Sigmoid colon (tissue), 7 donors: Measurements from ENCODE around the gene SMYD3. TPM values are rescaled to one million over a fixed set of nuclear protein-coding genes. Genes with fewer than 3 reads are reported as not detected.

Source experiments
- DNase-seq: peaks from one replicate; pipeline ENCODE4 v3.0.0-alpha.2; 2019
- H3K27ac ChIP-seq, 4 donors: fragments of 200-600 bp; sonication (generic); one replicate each; pipeline ENCODE4 v1.5.1; 2016 to 2019; ENCODE audit warnings: mild to moderate bottlenecking in 1 of 4
- H3K27me3 ChIP-seq, 3 donors: fragments of 200-600 bp; sonication (generic); one replicate each; pipeline ENCODE4 v1.5.1; 2019; ENCODE audit warnings: mild to moderate bottlenecking in 1 of 3
- H3K36me3 ChIP-seq, 4 donors: fragments of 200-600 bp; sonication (generic); one replicate each; pipeline ENCODE4 v1.5.1; 2016 to 2019
- H3K4me1 ChIP-seq, 4 donors: fragments of 200-600 bp; sonication (generic); one replicate each; pipeline ENCODE4 v1.5.1; 2017 to 2019
- H3K4me3 ChIP-seq, 4 donors: fragments of 200-600 bp; sonication (generic); one replicate each; pipeline ENCODE4 v1.5.1; 2017 to 2019; ENCODE audit warnings: mild to moderate bottlenecking in 2 of 4, moderate library complexity in 1 of 4
- H3K9me3 ChIP-seq, 4 donors: fragments of 200-600 bp in 3 of 4; sonication (generic) in 3 of 4; one replicate each; pipeline versions ENCODE4 v1.5.1 to v1.6.1; 2013 to 2019
- CTCF ChIP-seq, 4 experiments: fragments of 450-650 bp in 3 of 4; fragments of 200-600 bp in 1 of 4; IDR thresholded peaks; one replicate each; pipeline ENCODE4 v1.5.1; 2016 to 2019; ENCODE audit warnings: antibody characterized with exemption in 4 of 4, mild to moderate bottlenecking in 3 of 4, moderate library complexity in 2 of 4
- EP300 ChIP-seq, 4 donors: sonication (generic); formaldehyde crosslinking; IDR thresholded peaks; one replicate each; pipeline ENCODE4 v1.6.1; 2017; ENCODE audit warnings: antibody characterized with exemption in 4 of 4
- POLR2A ChIP-seq, 2 donors: fragments of 450-650 bp; IDR thresholded peaks; one replicate each; pipeline ENCODE4 v1.6.1; 2016; ENCODE audit warnings: antibody characterized with exemption in 2 of 2, mild to moderate bottlenecking in 2 of 2, moderate library complexity in 2 of 2
- POLR2AphosphoS5 ChIP-seq, 4 donors: sonication (generic); formaldehyde crosslinking; IDR thresholded peaks; one replicate each; pipeline ENCODE4 v1.6.1; 2017; ENCODE audit warnings: antibody characterized with exemption in 4 of 4
- WGBS, 2 donors: extraction: QIAGEN DNeasy Blood & Tissue Kit; methylation state at CpG; one replicate each; pipeline ENCODE4 v1.1.7; 2013; 5-methylcytosine and 5-hydroxymethylcytosine counted together
- intact Hi-C: fragments of 100-400 bp; cut with DNase I; formaldehyde crosslinking; loops from one replicate; pipeline ENCODE4 v1.15.1; 2023
- polyA plus RNA-seq, 3 donors: library from polyadenylated mRNA; stranded (reverse); fragments of 200-250 nt; gene quantifications; one replicate each; pipeline ENCODE4 v1.2.3, GENCODE V29; 2013
- total RNA-seq, 4 donors: library from RNA; depleted of rRNA; stranded (reverse); fragments of >200 nt; gene quantifications; one replicate each; pipeline ENCODE4 v1.1.0, GENCODE V29; 2016
- donor health status: healthy with polysubstance abuse.
- donor health status: Bipolar disorder and iron deficiency.
- donor health status: healthy.

The SMYD3 gene
- total and polyA plus RNA-seq, 7 donors, result 8.7 to 23.8 (median 17.1) TPM

DNA sequence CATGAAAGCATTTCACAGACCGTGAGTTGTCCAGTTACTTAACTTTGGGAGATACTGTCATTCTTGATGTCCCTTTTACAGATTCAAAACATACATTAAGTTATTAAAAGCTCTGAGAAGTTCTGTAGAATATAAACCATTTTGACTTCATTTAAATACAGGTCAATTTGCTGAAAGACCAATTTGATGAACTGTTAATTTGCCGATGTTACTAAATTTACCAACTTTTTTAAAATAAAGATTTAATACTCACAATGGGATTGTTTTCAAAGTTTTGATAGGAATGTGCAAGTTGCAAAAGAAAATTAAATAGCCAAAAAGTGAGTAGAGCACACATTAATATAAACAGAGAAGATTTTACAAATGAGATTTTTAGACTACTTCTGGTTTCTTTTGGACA, 666.1 kb downstream of the SMYD3 start:
- Histone ChIP-seq H3K27me3 (no peaks in the 10 kb centered on the region), H3K4me3 (no peak overlapping the region), H3K36me3 (no peaks in the 10 kb centered on the region), H3K4me1 (no peaks in the 10 kb centered on the region), H3K27ac (no peak overlapping the region), H3K9me3 (no peaks in the 10 kb centered on the region)
- intact Hi-C loops, result no loop called here
- TF ChIP-seq CTCF (IDR thresholded peaks at IDR 0.05) (no peak), POLR2A (IDR thresholded peaks at IDR 0.05) (no peak), POLR2AphosphoS5 (IDR thresholded peaks at IDR 0.05) (no peak), EP300 (IDR thresholded peaks at IDR 0.05) (no peak)
- 48 to 49% methylated on average over 2 of the region's 2 CpGs for WGBS, 2 donors
- DNase-seq, result no peak

- Histone ChIP-seq H3K4me3 (no peak overlapping the region), H3K36me3 (no peaks in the 10 kb centered on the region), H3K27ac (no peak overlapping the region), H3K27me3 (no peaks in the 10 kb centered on the region), H3K4me1 (no peaks in the 10 kb centered on the region), H3K9me3 (no peaks in the 10 kb centered on the region)
- no peak for DNase-seq
- TF ChIP-seq POLR2AphosphoS5 (IDR thresholded peaks at IDR 0.05), result no peak
- intact Hi-C loops, result no loop called here
- WGBS, 2 donors, result 89 to 90% methylated on average over 5 of the region's 5 CpGs
These were observed 669.4 kb downstream of the SMYD3 start for GRCh38 chr1:245837718-245838117.

GRCh38 chr1:245835386-245835785, 671.7 kb downstream of the SMYD3 start:
- H3K27ac ChIP-seq, result no peak overlapping the region
- no peak overlapping the region for H3K4me3 ChIP-seq
- no peaks in the 10 kb centered on the region for H3K9me3 ChIP-seq
- WGBS, 2 donors, result 94 to 96% methylated on average over 6 of the region's 6 CpGs
- no peaks in the 10 kb centered on the region for H3K27me3 ChIP-seq
- intact Hi-C loops, result no loop called here
- H3K4me1 ChIP-seq, result peaks cover 0 to 4% (median 0%) of the 10 kb centered on the region in 4 donors
- H3K36me3 ChIP-seq, result no peaks in the 10 kb centered on the region
- no peak for DNase-seq
- TF ChIP-seq CTCF (IDR thresholded peaks at IDR 0.05), result no peak
- TF ChIP-seq EP300 (IDR thresholded peaks at IDR 0.05), result no peak
- TF ChIP-seq POLR2AphosphoS5 (IDR thresholded peaks at IDR 0.05), result no peak
- no peak for TF ChIP-seq POLR2A (IDR thresholded peaks at IDR 0.05)

- Histone ChIP-seq H3K27me3 (no peaks in the 10 kb centered on the region), H3K4me1 (peaks cover 0 to 4% (median 0%) of the 10 kb centered on the region in 4 donors), H3K9me3 (no peaks in the 10 kb centered on the region), H3K27ac (no peak overlapping the region), H3K4me3 (no peak overlapping the region), H3K36me3 (no peaks in the 10 kb centered on the region)
- WGBS, 2 donors, result 93% methylated on average over 5 of the region's 5 CpGs
- intact Hi-C loops, result no loop called here
- TF ChIP-seq POLR2AphosphoS5 (IDR thresholded peaks at IDR 0.05) (no peak), POLR2A (IDR thresholded peaks at IDR 0.05) (no peak), EP300 (IDR thresholded peaks at IDR 0.05) (no peak), CTCF (IDR thresholded peaks at IDR 0.05) (no peak)
- no peak for DNase-seq
These were observed 673.1 kb downstream of the SMYD3 start for GRCh38 chr1:245834002-245834401.

GRCh38 chr1:245832771-245833527, 674.1 kb downstream of the SMYD3 start:
- intact Hi-C loops, result no loop called here
- WGBS, 2 donors, result 93 to 95% methylated on average over 7 of the region's 7 CpGs
- Histone ChIP-seq H3K4me1 (peaks cover 0 to 4% (median 0%) of the 10 kb centered on the region in 4 donors), H3K27ac (no peak overlapping the region), H3K4me3 (no peak overlapping the region), H3K36me3 (no peaks in the 10 kb centered on the region), H3K9me3 (no peaks in the 10 kb centered on the region), H3K27me3 (no peaks in the 10 kb centered on the region)
- no peak for TF ChIP-seq EP300 (IDR thresholded peaks at IDR 0.05)
- TF ChIP-seq POLR2AphosphoS5 (IDR thresholded peaks at IDR 0.05), result no peak
- no peak for TF ChIP-seq CTCF (IDR thresholded peaks at IDR 0.05)
- TF ChIP-seq POLR2A (IDR thresholded peaks at IDR 0.05), result no peak
- DNase-seq, result no peak
